ENCODE data around the gene TPM1.

DNA sequence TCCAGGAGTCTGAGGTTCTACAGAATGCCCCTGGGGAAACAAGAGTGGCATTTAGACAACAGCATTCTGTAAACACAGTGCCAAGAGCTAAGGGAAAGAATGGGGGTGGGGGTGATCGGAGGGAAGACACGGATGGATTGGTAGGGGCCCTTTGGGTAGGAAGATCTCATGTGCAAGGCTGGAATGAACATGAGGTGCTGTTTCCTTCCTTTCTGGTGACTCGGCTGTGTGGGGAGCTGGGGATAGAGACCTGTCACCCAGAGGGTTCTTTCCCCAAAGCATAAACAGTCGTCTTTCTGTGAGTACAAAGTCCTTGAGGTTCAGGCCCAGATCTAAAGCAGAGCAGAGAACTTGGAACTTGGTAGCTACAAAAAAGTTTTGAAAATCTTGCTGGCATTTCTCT, 11.7 kb downstream of the TPM1 start:
- TF ChIP-seq POLR2A (IDR thresholded peaks at IDR 0.05): no peak
- TF ChIP-seq, protein P1, sequence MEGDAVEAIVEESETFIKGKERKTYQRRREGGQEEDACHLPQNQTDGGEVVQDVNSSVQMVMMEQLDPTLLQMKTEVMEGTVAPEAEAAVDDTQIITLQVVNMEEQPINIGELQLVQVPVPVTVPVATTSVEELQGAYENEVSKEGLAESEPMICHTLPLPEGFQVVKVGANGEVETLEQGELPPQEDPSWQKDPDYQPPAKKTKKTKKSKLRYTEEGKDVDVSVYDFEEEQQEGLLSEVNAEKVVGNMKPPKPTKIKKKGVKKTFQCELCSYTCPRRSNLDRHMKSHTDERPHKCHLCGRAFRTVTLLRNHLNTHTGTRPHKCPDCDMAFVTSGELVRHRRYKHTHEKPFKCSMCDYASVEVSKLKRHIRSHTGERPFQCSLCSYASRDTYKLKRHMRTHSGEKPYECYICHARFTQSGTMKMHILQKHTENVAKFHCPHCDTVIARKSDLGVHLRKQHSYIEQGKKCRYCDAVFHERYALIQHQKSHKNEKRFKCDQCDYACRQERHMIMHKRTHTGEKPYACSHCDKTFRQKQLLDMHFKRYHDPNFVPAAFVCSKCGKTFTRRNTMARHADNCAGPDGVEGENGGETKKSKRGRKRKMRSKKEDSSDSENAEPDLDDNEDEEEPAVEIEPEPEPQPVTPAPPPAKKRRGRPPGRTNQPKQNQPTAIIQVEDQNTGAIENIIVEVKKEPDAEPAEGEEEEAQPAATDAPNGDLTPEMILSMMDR (IDR thresholded peaks at IDR 0.05): no peak
- peak in 1 of 3 donors; percentile 6 for TF ChIP-seq POLR2AphosphoS5 (IDR thresholded peaks at IDR 0.05)

Measured in breast epithelium (tissue), 3 donors.